Calu3 (cell line): ENCODE measurements around the gene RIMBP2. TPM values are rescaled to one million over a fixed set of nuclear protein-coding genes. Genes with fewer than 3 reads are reported as not detected.
A peak's percentile ranks its signal among the peaks of the same experiment; 100 is the strongest.

Experiments
- BruUV-seq: library from RNA; stranded (reverse); fragments of 400-500 nt; replicated peaks from 2 replicates; lab custom pipeline; 2021; lab: Mats Ljungman, UMichigan
- CTCF ChIA-PET: fragments of 300-600 bp; sonication (Branson Sonifier 250); formaldehyde crosslinking; loops from one replicate; lab custom pipeline; 2022; ENCODE audit warnings: antibody characterized with exemption; lab: Charles Lee
- DNase-seq: peaks from one replicate; pipeline ENCODE4 v3.0.0; 2022
- H3K27ac Mint-ChIP-seq: one replicate; pipeline ENCODE4 v1.8.0; 2022; ENCODE audit warnings: mixed read lengths; ENCODE audit not compliant: unreplicated experiment
- H3K27me3 Mint-ChIP-seq: one replicate; pipeline ENCODE4 v1.8.0; 2022; ENCODE audit warnings: mixed read lengths; ENCODE audit not compliant: unreplicated experiment
- H3K36me3 Mint-ChIP-seq: one replicate; pipeline ENCODE4 v1.8.0; 2022; ENCODE audit warnings: mild to moderate bottlenecking, moderate library complexity, mixed read lengths; ENCODE audit not compliant: insufficient read depth, unreplicated experiment
- H3K4me1 Mint-ChIP-seq: one replicate; pipeline ENCODE4 v1.8.0; 2022; ENCODE audit warnings: mild to moderate bottlenecking, low read depth, mixed read lengths; ENCODE audit not compliant: unreplicated experiment
- H3K4me3 Mint-ChIP-seq: one replicate; pipeline ENCODE4 v1.8.0; 2022; ENCODE audit warnings: mild to moderate bottlenecking, low read depth, moderate library complexity, mixed read lengths; ENCODE audit not compliant: unreplicated experiment
- H3K9me3 Mint-ChIP-seq: one replicate; pipeline ENCODE4 v1.8.0; 2022; ENCODE audit warnings: low read depth, mixed read lengths; ENCODE audit not compliant: unreplicated experiment
- CTCF ChIP-seq: fragments of 200-600 bp; IDR thresholded peaks from one replicate; pipeline ENCODE4 v1.8.0; 2022; ENCODE audit warnings: antibody characterized with exemption; ENCODE audit not compliant: unreplicated experiment
- intact Hi-C: fragments of 100-400 bp; cut with micrococcal nuclease; formaldehyde crosslinking; loops from one replicate; pipeline ENCODE4 v1.10.0; 2022; ENCODE audit not compliant: unreplicated experiment
- total RNA-seq: library from RNA; stranded (reverse); gene quantifications from 2 replicates; pipeline ENCODE4 v1.2.3, GENCODE V29; 2022

Gene RIMBP2
- total RNA-seq, 1 experiment from 2014 or later: 6.1 TPM

GRCh38 chr12:130764073-130764472 lies 48.0 kb upstream of the RIMBP2 start:
- Mint-ChIP-seq H3K27me3 (peaks cover 13% of the 10 kb centered on the region), H3K27ac (no peak overlapping the region), H3K4me3 (no peak overlapping the region), H3K36me3 (no peaks in the 10 kb centered on the region), H3K9me3 (no peaks in the 10 kb centered on the region), H3K4me1 (no peaks in the 10 kb centered on the region)
- CTCF ChIA-PET: no interaction called here
- DNase-seq: no peak
- no TSS peak for BruUV-seq
- intact Hi-C loops: no loop called here
- TF ChIP-seq CTCF: no peak

- TF ChIP-seq CTCF: no peak
- Mint-ChIP-seq H3K9me3 (no peaks in the 10 kb centered on the region), H3K36me3 (no peaks in the 10 kb centered on the region), H3K4me1 (no peaks in the 10 kb centered on the region), H3K4me3 (no peak overlapping the region), H3K27me3 (peaks cover 13% of the 10 kb centered on the region), H3K27ac (no peak overlapping the region)
- intact Hi-C loops: no loop called here
- no peak for DNase-seq
- CTCF ChIA-PET: no interaction called here
- no TSS peak for BruUV-seq
Measured at GRCh38 chr12:130762319-130762675, 46.2 kb upstream of the RIMBP2 start.

DNA sequence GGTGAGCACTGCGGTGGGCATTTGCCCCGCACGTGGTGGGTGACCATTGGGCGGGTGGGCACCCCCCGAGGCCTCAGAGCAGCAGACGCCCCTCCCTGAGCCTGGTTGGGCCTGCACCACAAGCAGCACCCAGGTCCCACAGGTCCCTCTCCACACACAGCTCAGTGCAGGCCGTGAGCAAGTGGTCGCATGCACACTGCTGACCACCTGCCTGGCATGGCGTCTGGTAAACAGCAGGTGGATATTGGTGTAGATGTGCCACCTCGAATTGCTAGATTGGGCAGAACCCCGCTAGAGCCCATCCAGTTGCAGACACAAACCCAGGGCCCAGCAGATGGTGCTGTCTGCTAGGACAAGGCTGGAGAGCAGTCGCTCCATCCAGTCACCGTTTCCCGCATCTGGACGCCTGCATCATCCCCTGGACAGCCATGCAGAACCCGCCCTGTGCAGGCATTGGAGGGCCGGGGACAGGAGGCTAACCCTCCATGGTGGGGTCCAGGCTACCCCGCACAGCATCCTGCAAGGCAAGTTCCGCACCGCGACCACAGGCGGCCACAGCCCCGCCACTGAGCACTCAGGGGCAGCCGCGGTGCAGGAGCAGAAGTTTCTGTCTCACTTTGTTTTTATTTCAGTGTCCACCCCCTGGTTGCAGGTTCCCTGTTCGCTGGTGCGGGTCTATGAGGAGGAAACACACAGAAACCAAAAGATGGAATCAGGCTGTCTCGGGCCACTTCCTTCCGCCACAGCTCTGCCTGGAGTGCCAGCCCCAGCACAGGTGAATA lies 45.6 kb upstream of the RIMBP2 start:
- Mint-ChIP-seq H3K4me3 (no peak overlapping the region), H3K9me3 (no peaks in the 10 kb centered on the region), H3K27ac (no peak overlapping the region), H3K4me1 (no peaks in the 10 kb centered on the region), H3K36me3 (no peaks in the 10 kb centered on the region), H3K27me3 (peaks cover 13% of the 10 kb centered on the region)
- CTCF ChIA-PET: interaction anchor here (0.5 kb wide), 1 partner anchor 345 kb away, joined by 3 read pairs; no protein-coding TSS in a partner anchor
- TF ChIP-seq CTCF: peak; percentile 48
- no TSS peak for BruUV-seq
- peak; percentile 79 for DNase-seq
- intact Hi-C loops: loop anchor here (1.0 to 2.0 kb wide), 2 partner anchors 58 to 371 kb away; no protein-coding TSS in a partner anchor

DNA sequence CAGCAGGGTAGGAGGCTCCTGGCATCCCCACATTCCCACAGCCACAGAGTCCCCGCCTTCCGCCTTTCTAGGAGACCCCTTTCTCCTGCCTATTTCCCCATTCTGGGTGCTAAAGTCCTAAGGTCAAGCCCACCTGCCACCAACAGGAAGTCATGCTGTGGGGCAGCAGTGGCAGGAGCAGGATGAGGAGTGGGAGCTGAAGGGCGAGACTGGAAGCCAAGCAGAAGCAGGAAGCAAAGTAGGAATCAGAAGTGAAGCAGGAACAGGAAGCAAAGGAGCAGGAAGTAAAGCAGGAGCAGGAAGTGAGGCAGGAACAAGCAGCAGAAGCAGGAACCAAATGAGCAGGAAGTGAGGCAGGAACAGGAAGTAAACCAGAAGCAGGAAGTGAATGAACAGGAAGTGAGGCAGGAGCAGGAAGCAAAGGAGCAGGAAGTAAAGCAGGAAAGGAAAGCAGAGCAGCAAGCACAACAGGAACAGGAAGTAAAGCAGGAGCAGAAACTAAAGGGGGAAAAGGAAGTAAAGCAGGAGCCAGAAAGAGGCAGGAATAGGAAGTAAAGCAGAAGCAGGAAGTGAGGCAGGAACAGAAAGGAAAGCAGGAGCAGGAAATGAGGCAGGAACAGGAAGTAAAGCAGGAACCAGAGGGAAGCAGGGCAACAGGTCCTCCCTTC lies 38.3 kb upstream of the RIMBP2 start:
- Mint-ChIP-seq H3K4me1 (no peaks in the 10 kb centered on the region), H3K4me3 (no peak overlapping the region), H3K27me3 (peaks cover 9% of the 10 kb centered on the region), H3K9me3 (peaks cover 5% of the 10 kb centered on the region), H3K36me3 (peaks cover 7% of the 10 kb centered on the region), H3K27ac (no peak overlapping the region)
- CTCF ChIA-PET: interaction anchor here (0.6 kb wide), 1 partner anchor 1888 kb away, joined by 3 read pairs; no protein-coding TSS in a partner anchor
- no TSS peak for BruUV-seq
- no peak for TF ChIP-seq CTCF
- DNase-seq: no peak
- intact Hi-C loops: no loop called here
